Osteocyte (in vitro differentiated cells): ENCODE results near the gene FICD. TPM values are rescaled to one million over a fixed set of nuclear protein-coding genes. Genes with fewer than 3 reads are reported as not detected.
A peak's percentile ranks its signal among the peaks of the same experiment; 100 is the strongest.

ENCODE experiments used
- DNase-seq: peaks from one replicate; pipeline ENCODE4 v3.0.0; 2021; ENCODE audit warnings: mixed read lengths; ENCODE audit not compliant: unreplicated experiment; ENCODE audit errors: extremely low spot score
- H3K27ac Mint-ChIP-seq: one replicate; pipeline ENCODE4 v1.8.0; 2021; ENCODE audit warnings: mild to moderate bottlenecking, mixed read lengths; ENCODE audit not compliant: unreplicated experiment
- H3K27me3 Mint-ChIP-seq: one replicate; pipeline ENCODE4 v1.8.0; 2021; ENCODE audit warnings: mixed read lengths; ENCODE audit not compliant: unreplicated experiment
- H3K36me3 Mint-ChIP-seq: one replicate; pipeline ENCODE4 v1.8.0; 2021; ENCODE audit warnings: mixed read lengths; ENCODE audit not compliant: unreplicated experiment
- H3K4me1 Mint-ChIP-seq: one replicate; pipeline ENCODE4 v1.8.0; 2021; ENCODE audit warnings: mixed read lengths; ENCODE audit not compliant: unreplicated experiment
- H3K4me3 Mint-ChIP-seq: one replicate; pipeline ENCODE4 v1.8.0; 2021; ENCODE audit warnings: mild to moderate bottlenecking, moderate library complexity, mixed read lengths; ENCODE audit not compliant: unreplicated experiment
- H3K9me3 Mint-ChIP-seq: one replicate; pipeline ENCODE4 v1.8.0; 2021; ENCODE audit warnings: mixed read lengths; ENCODE audit not compliant: unreplicated experiment
- total RNA-seq: library from RNA; stranded (reverse); gene quantifications from 2 replicates; pipeline ENCODE4 v1.2.1, GENCODE V29; 2021
- TF ChIP-seq, protein P1 (sequence below): fragments of 200-600 bp; sonication (generic); IDR thresholded peaks from 2 replicates; pipeline ENCODE4 v1.5.0; 2021; ENCODE audit warnings: antibody characterized with exemption, mild to moderate bottlenecking, moderate library complexity

FICD gene
- total RNA-seq, 1 donor from 2014 or later: 6.0 TPM

DNA sequence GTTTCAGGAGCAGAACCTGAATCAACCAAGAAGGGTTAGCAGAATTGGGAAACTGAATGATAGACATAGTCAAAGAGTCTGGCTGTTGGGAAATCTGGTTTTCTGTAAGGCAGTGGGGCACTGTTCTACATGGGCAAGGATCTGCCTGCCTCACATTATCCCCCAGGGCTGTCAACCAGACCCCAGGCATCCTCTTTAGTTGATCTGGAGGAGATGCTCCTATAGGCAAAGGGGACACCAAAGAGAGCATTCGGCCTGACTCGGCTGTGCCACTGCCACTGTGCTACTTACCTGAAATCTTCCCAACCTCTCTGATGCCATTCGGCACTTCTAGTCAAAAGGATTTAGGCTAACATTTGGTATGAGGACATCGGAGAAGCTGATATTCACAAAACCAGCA is 51.4 kb downstream of the FICD start:
- Mint-ChIP-seq H3K9me3 (no peaks in the 10 kb centered on the region), H3K4me1 (peaks cover 23% of the 10 kb centered on the region), H3K27me3 (no peaks in the 10 kb centered on the region), H3K27ac (peak overlapping the region; percentile 25), H3K36me3 (peaks cover 35% of the 10 kb centered on the region), H3K4me3 (no peak overlapping the region)
- DNase-seq: no peak
- TF ChIP-seq, protein P1, sequence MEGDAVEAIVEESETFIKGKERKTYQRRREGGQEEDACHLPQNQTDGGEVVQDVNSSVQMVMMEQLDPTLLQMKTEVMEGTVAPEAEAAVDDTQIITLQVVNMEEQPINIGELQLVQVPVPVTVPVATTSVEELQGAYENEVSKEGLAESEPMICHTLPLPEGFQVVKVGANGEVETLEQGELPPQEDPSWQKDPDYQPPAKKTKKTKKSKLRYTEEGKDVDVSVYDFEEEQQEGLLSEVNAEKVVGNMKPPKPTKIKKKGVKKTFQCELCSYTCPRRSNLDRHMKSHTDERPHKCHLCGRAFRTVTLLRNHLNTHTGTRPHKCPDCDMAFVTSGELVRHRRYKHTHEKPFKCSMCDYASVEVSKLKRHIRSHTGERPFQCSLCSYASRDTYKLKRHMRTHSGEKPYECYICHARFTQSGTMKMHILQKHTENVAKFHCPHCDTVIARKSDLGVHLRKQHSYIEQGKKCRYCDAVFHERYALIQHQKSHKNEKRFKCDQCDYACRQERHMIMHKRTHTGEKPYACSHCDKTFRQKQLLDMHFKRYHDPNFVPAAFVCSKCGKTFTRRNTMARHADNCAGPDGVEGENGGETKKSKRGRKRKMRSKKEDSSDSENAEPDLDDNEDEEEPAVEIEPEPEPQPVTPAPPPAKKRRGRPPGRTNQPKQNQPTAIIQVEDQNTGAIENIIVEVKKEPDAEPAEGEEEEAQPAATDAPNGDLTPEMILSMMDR: no peak

DNA sequence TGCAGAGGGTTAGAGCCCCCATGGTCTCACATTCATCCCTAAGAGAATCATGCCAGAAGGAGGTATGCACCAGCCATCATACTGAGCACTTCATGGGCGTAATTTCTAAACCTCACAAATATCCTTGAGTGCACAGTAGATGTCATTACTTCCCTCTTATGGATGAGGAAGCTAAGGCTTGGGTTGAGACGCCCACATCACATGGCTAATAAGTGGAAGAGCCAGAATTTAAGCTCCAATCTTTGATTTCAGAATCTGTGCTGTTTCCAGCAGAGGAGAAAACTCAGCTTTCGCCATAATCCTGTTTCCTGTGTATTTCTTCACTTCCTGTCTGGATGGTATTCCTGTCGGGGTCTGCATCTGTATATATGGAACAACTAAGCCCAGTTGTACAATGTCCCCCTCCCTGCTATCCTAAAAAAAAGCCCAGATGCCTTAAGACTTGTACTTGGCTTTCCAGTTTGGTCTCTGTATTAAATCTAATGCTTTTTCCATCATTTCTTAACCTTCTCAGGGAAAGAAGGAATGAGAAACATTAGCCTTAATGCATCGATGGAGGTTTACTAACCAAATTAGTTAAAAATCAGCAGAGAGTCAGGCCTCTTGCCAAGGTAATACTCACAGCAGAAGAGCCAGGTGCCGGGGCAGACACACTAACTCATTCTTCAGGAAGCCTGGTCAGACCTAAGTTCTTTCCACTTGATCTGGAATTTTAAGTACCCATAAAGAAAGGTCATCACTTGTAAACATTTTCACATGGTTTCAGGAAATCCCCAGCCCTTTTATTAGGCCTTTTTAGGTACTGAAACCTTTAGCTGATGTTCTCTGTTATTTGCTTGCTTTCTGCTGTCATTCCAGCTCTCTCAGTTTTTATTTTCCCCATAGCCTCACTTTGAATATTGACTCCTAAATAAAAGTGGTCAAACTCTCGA is 52.6 kb downstream of the FICD start:
- H3K27ac Mint-ChIP-seq: no peak overlapping the region
- DNase-seq: no peak
- H3K27me3 Mint-ChIP-seq: no peaks in the 10 kb centered on the region

DNA sequence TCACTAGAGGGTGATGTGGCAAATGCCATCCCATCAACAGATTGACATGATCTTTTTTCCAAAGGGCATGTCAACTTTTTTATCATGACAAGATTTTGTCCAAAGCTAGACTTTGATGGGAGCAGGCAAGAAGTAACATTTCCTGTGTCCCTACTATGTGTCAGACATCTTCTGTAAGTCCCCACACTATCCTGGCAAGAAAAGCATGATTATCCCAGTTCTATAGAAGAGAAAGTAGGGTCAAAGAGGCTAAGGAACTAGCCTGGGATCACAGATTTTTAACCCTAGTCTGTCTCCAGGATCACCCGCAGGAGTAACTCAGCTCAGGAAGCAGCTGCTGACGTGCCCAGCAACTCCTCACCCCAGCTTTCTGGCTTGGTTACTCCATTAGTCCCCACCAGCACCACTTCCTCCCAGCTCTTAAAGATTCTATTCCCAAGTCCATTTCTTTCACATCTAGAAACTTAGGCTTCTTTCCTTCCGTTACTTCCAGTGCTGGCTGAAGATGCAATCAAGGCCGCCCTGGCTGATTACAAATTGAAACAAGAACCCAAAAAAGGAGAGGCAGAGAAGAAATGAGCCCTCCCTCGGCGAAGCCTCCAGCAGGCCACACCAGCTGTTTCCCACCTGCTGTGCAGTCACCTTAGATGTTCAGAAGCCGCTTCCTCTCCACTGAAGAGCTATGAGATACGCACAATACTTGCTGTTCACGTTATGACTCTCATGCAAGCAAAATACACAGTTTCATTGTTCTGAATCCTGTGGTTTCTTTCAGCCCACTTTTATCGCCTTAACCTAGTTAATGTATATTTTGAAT is 53.5 kb downstream of the FICD start:
- DNase-seq: no peak
- Mint-ChIP-seq H3K9me3 (no peaks in the 10 kb centered on the region), H3K27ac (peak overlapping the region; percentile 12), H3K4me1 (peaks cover 18% of the 10 kb centered on the region), H3K27me3 (no peaks in the 10 kb centered on the region), H3K4me3 (no peak overlapping the region), H3K36me3 (peaks cover 35% of the 10 kb centered on the region)
- TF ChIP-seq, protein P1: no peak

More for the DNA sequence above, 52.6 kb downstream of the FICD start:
- TF ChIP-seq, protein P1: no peak
- peaks cover 19% of the 10 kb centered on the region for H3K4me1 Mint-ChIP-seq
- no peak overlapping the region for H3K4me3 Mint-ChIP-seq
- H3K36me3 Mint-ChIP-seq: peaks cover 35% of the 10 kb centered on the region
- H3K9me3 Mint-ChIP-seq: no peaks in the 10 kb centered on the region

Other genes starting within 250 kb of the FICD start
- 47.5 and 48.5 TPM in 2 replicates for gene CMKLR1, start 176.0 kb upstream of the FICD start, total RNA-seq
- 47.2 and 47.5 TPM in 2 replicates for gene SART3, start 45.9 kb downstream of the FICD start, total RNA-seq
- gene ISCU, start 47.3 kb downstream of the FICD start, total RNA-seq: 93.9 and 103 TPM in 2 replicates
- gene TMEM119, start 82.8 kb downstream of the FICD start, total RNA-seq: 54.0 and 58.8 TPM in 2 replicates
- 0.59 and 0.78 TPM in 2 replicates for gene SELPLG, start 118.6 kb downstream of the FICD start, total RNA-seq
- 234 and 248 TPM in 2 replicates for gene CORO1C, start 216.2 kb downstream of the FICD start, total RNA-seq